ENCODE measurements around the gene RSL24D1. TPM values are rescaled to one million over a fixed set of nuclear protein-coding genes. Genes with fewer than 3 reads are reported as not detected.
A peak's percentile ranks its signal among the peaks of the same experiment; 100 is the strongest.

RSL24D1 gene
- total and polyA plus RNA-seq, 9 of the 15 experiments (the other 6 are each of a cell fraction or from before 2014, with no cell fraction given) = 133 to 324 (median 223) TPM

DNA sequence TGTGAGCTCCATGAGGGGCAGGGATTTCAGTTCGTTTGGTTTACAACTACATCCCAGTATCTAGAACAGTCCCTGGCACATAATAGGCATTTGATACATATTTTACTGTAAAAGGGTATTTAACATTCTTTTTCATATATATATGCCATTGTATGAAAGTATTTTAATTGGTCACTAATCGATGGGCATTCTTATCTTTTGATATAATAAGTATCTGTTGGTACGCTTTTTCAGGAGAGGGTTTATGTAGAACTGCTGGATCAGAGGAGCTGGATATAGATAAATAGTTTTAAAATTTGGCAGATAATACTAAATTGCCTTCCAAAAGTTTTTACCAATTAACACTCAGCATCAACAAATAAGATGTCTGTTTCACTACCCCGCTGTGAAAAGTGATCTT is 978 bp upstream of the RSL24D1 start (continued):
- TF ChIP-seq DEAF1 (CRISPR knock-in tag; IDR thresholded peaks at IDR 0.05) (no peak), SUPT5H (IDR thresholded peaks at IDR 0.05) (no peak)

- TF ChIP-seq ZKSCAN8 (CRISPR knock-in tag; IDR thresholded peaks at IDR 0.05) = 0 out of 2 replicates have a peak, but pooled peaks have one; percentile 11
- 0 out of 2 replicates have a peak, but pooled peaks have one; percentile 1 for TF ChIP-seq ZNF316 (IDR thresholded peaks at IDR 0.05)
- TF ChIP-seq DEAF1 (CRISPR knock-in tag; IDR thresholded peaks at IDR 0.05) = 0 out of 2 replicates have a peak, but pooled peaks have one; percentile 15
- TF ChIP-seq YBX1 (IDR thresholded peaks at IDR 0.05) = no peak
- H3K4me1 ChIP-seq (replicated peaks in 1 of 2; ENCODE audit: control insufficient read depth in 2 of 2, insufficient read depth in 2 of 2, low read length in 2 of 2) = peaks cover 3 to 20% of the 10 kb centered on the region in 2 experiments; a peak in 3 of 5 replicates
- H3K4me2 ChIP-seq (ENCODE audit: insufficient read depth, low read length) = peak overlapping the region; percentile 91
- peaks cover 28% of the 10 kb centered on the region; the same call in 1 of the 2 replicates for H4K20me1 ChIP-seq (replicated peaks; ENCODE audit: control insufficient read depth, insufficient read depth, low read length)
- no peaks in the 10 kb centered on the region for H3K27me3 ChIP-seq (ENCODE audit: control insufficient read depth in 2 of 2, insufficient read depth in 2 of 2, low read length in 2 of 2)
- peak overlapping the region; percentile 99; a peak in 3 of 4 replicates for H3K9ac ChIP-seq (ENCODE audit: insufficient read depth in 1 of 2, low read depth in 2 of 2, low read length in 2 of 2)
- peak overlapping the region; percentile 94 for H3K27ac ChIP-seq (ENCODE audit: extremely low read depth, low read depth, low read length)
- in situ Hi-C loops (cut with MboI) (no loop called here), intact Hi-C loops (cut with micrococcal nuclease) (loop anchor here (5.0 kb wide), 2 partner anchors 90 to 240 kb away; partner anchors contain the start of gene RAB27A)
- ChIA-PET POLR2A (interaction anchor here (0.6 to 2.2 kb wide), 20 partner anchors 10 to 242 kb away, joined by 3 to 24 read pairs (median 4); partner anchors contain the start of genes CCPG1, PIERCE2, PIGB and PIGBOS1), CTCF (ENCODE audit: low intra/inter-chr PET ratio) (interaction anchor here (0.7 to 2.1 kb wide), 3 partner anchors 21 to 179 kb away, joined by 4 to 6 read pairs (median 5); partner anchors contain the start of gene RAB27A)
- peak overlapping the region; percentile 90 for H3K4me3 ChIP-seq
- 0% methylated on average over 10 of the region's 10 CpGs for WGBS (ENCODE audit: insufficient coverage, low coverage, missing lambda C conversion rate)
- DNase-seq (ENCODE audit: extremely low read depth in 1 of 4, low spot score in 3 of 4) (peak in 2 of 4 experiments; percentile 12 to 20), ATAC-seq (peak; percentile 11), FAIRE-seq (no peak)
- TSS peak; percentile 87 for BruUV-seq (replicated peaks)
- H3K36me3 ChIP-seq (ENCODE audit: control insufficient read depth, insufficient read depth, low read length) = peaks cover 32% of the 10 kb centered on the region
- peaks cover 13% of the 10 kb centered on the region for H3K9me3 ChIP-seq (replicated peaks; ENCODE audit: control insufficient read depth, insufficient read depth, low read depth, low read length)
- peaks cover 46% of the 10 kb centered on the region for H3K79me2 ChIP-seq (ENCODE audit: control insufficient read depth, insufficient read depth, low read length)
- peak overlapping the region; percentile 93 for H2AFZ ChIP-seq (ENCODE audit: low read depth, low read length)
- no peaks in the 10 kb centered on the region for H3K9me1 ChIP-seq (ENCODE audit: control insufficient read depth, insufficient read depth, low read length)
Measured at GRCh38 chr15:55197362-55197705, 593 bp upstream of the RSL24D1 start.

Measured in K562 (cell line).